Thyroid gland (tissue), 4 donors: Measurements from ENCODE around the gene CPA5.

Source experiments
- CTCF ChIP-seq, 6 experiments: fragments of 200-600 bp in 3 of 6; fragments of 450-650 bp in 3 of 6; sonication (generic) in 3 of 6; IDR thresholded peaks; one replicate each; pipeline ENCODE4 v1.5.1; 2016 to 2019; ENCODE audit warnings: antibody characterized with exemption in 6 of 6, mild to moderate bottlenecking in 2 of 6, inconsistent platforms in 1 of 6, moderate library complexity in 1 of 6
- POLR2A ChIP-seq, 2 donors: fragments of 450-650 bp; IDR thresholded peaks; one replicate each; pipeline ENCODE4 v1.6.1; 2017; ENCODE audit warnings: antibody characterized with exemption in 2 of 2, mild to moderate bottlenecking in 2 of 2, moderate library complexity in 1 of 2

GRCh38 chr7:130409067-130409711 is 64.6 kb downstream of the CPA5 start:
- TF ChIP-seq CTCF (IDR thresholded peaks at IDR 0.05), result no peak
- no peak for TF ChIP-seq POLR2A (IDR thresholded peaks at IDR 0.05)
